H1 (cell line): ENCODE results near the gene SSRP1.

ENCODE experiments used
- ASH2L ChIP-seq: fragments of 200-600, 300-600 bp; sonication (generic); IDR thresholded peaks from one replicate; pipeline ENCODE4 v1.7.1; 2017; ENCODE audit warnings: low read length
- CTCF ChIP-seq, 3 experiments: IDR thresholded peaks; 1 replicate in 2 of 3; 2 replicates in 1 of 3; pipeline versions ENCODE4 v1.5.1 to v1.6.1; 2011; ENCODE audit warnings: low read length in 3 of 3, mild to moderate bottlenecking in 3 of 3, inconsistent platforms in 2 of 3, low read depth in 1 of 3, moderate library complexity in 1 of 3; ENCODE audit not compliant: insufficient read depth in 1 of 3; ENCODE audit errors: control extremely low read depth in 1 of 3
- JUN ChIP-seq: IDR thresholded peaks from 2 replicates; pipeline ENCODE4 v1.6.1; 2011; ENCODE audit warnings: low read depth, mild to moderate bottlenecking, improper control_type of control experiment, low read length
- MAFK ChIP-seq: IDR thresholded peaks from 2 replicates; pipeline ENCODE4 v1.6.1; 2012; ENCODE audit warnings: low read depth, mild to moderate bottlenecking, improper control_type of control experiment, low read length
- NRF1 ChIP-seq: IDR thresholded peaks from 2 replicates; pipeline ENCODE4 v1.6.1; 2011; ENCODE audit warnings: mild to moderate bottlenecking, low read depth, low read length, improper control_type of control experiment
- SP2 ChIP-seq: IDR thresholded peaks from 2 replicates; pipeline ENCODE4 v1.6.1; 2012; ENCODE audit warnings: mild to moderate bottlenecking, low read length, inconsistent platforms

GRCh38 chr11:57356268-57356667, 20.6 kb upstream of the SSRP1 start:
- no peak for TF ChIP-seq CTCF (IDR thresholded peaks at IDR 0.05; ENCODE audit: control extremely low read depth in 1 of 3, insufficient read depth in 1 of 3, low read depth in 1 of 3, low read length in 3 of 3)
- no peak for TF ChIP-seq MAFK
- TF ChIP-seq NRF1: no peak
- no peak for TF ChIP-seq SP2
- TF ChIP-seq ASH2L: no peak
- no peak for TF ChIP-seq JUN
